SK-MEL-5 (cell line): ENCODE data around the gene YARS1. TPM values are rescaled to one million over a fixed set of nuclear protein-coding genes. Genes with fewer than 3 reads are reported as not detected.

ENCODE experiments used
- DNase-seq: peaks from one replicate; pipeline ENCODE4 v3.0.0-alpha.2; 2016; ENCODE audit warnings: low read depth, low spot score
- in situ Hi-C: cut with HindIII; loops from 2 replicates; pipeline ENCODE4 v1.10.0; 2016; ENCODE audit warnings: low sequenced_read_pairs, high pct_unique_total_duplicates, low pct_unique_long_range_greater_than_20kb
- total RNA-seq: library from RNA; depleted of rRNA; stranded (reverse); fragments of >200 nt; shearing (Covaris generic); gene quantifications from 2 replicates; pipeline ENCODE4 v1.2.3, GENCODE V29; 2014; rRNA removed

Gene YARS1
- total RNA-seq, 1 experiment from 2014 or later, result 137 TPM

DNA sequence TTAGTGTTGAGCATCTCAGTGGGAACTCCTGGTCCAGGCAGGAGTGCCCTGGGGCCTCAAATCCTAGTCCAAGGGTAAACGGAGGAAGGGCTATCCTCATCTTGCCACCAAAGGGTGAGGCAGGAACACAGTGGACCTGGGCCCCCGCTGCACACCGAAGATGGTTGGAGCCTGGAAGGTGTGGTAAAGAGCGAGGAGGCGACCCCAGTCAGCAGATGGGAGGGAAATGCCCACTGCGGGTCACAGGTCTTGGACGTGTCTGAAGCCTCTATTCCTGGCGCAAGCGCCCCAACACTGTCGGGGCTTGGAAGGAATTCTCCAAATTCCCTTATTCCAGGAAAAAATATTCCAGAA, 76.1 kb downstream of the YARS1 start:
- in situ Hi-C loops, result no loop called here
- no peak for DNase-seq

GRCh38 chr1:32736812-32737791, 80.1 kb downstream of the YARS1 start:
- in situ Hi-C loops, result no loop called here

DNA sequence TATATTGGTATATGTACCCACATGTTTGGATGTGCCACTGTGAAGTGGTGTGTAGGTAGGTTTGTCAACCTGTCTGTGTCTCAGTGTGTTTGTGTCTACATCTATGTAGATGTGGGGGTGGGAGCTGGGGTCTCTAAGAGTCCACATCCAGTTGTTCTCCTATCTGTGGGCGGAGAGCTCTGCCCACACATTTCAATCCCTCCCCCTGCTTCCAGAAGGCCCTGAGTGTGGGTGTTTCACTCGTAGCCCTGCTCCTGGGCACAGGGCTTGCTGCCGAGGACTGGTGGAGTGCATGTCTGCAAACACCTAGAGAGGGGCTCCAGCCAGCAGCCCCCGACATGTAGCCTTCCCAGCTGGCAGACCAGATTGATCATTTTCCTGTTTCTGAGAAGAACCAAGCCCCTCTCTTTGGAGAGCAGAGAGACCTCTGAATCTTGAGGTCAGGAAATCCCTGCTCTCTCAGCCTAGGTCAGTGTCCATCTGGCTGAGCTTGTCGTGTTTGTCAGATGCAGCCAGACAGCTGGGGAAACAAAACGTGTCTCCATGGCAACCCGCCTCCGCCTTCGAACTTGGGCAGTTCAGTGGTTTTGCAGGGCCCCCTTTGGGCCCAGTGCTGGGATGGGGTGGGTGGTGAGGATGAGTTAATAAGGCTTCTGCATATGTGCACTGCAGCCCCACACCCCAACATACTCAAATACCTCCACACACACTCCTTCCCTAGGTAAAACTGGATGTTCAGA, 83.4 kb downstream of the YARS1 start:
- in situ Hi-C loops, result no loop called here
- DNase-seq, result no peak

More at GRCh38 chr1:32736812-32737791, 80.1 kb downstream of the YARS1 start:
- DNase-seq, result no peak

DNA sequence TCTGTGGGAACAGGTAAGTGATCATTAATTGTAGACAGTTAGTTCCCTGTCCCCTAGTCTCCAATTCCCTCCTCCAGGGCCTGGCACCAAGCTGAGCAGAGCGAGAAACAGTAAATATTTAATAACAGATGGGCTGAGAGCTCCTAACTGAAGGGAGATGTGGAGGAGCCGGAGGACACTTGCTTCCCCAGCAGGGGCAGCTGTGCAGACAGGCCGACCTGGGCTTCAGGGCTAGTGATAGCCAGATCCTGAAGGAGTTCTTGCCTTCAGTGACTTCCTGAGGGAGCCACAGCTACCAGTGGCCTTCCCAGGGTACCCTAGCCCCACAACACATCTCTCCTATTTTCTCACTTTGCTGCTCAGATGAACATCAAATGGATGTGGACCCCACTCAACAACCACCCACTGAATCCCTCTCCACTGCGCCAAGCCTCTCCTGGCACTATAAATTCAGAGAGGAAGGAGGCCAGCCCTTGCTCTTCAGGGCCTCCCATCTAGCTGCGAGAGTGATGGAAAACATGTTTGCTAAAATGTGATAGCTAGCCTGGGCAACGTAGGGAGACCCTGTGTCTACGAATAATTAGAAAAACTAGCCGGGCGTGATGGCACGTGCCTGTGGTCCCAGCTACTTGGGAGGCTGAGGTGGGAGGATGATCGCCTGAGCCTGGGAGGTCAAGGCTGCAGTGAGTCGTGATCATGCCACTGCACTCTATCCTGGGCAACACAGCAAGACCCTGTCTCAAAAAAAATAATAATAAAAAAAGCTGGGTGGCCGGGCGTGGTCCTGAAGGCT, 87.7 kb downstream of the YARS1 start:
- no peak for DNase-seq
- in situ Hi-C loops, result no loop called here

GRCh38 chr1:32728413-32729077, 88.6 kb downstream of the YARS1 start:
- in situ Hi-C loops, result no loop called here
- no peak for DNase-seq

- in situ Hi-C loops, result no loop called here
- no peak for DNase-seq
Measured at GRCh38 chr1:32727876-32728275, 89.3 kb downstream of the YARS1 start.

GRCh38 chr1:32725615-32725982, 91.6 kb downstream of the YARS1 start:
- in situ Hi-C loops, result no loop called here
- DNase-seq, result no peak

Other genes starting within 250 kb of the YARS1 start
- gene ZBTB8OS, start 166.8 kb downstream of the YARS1 start, total RNA-seq, result 47.8 and 50.2 TPM in 2 replicates
- 80.8 and 94.1 TPM in 2 replicates for gene RBBP4, start 166.2 kb downstream of the YARS1 start, total RNA-seq
- gene SYNC, start 114.6 kb downstream of the YARS1 start, total RNA-seq, result 2.7 and 3.0 TPM in 2 replicates
- gene S100PBP, start 295 bp upstream of the YARS1 start, total RNA-seq, result 16.9 and 21.3 TPM in 2 replicates
- 0.42 TPM in 1 of 2 replicates, not detected in the other for gene FNDC5, start 53.6 kb upstream of the YARS1 start, total RNA-seq
- not detected in 2 replicates for gene HPCA, start 69.1 kb upstream of the YARS1 start, total RNA-seq
- gene TMEM54, start 84.0 kb upstream of the YARS1 start, total RNA-seq, result 34.9 and 41.6 TPM in 2 replicates
- 30.8 and 32.0 TPM in 2 replicates for gene RNF19B, start 147.5 kb upstream of the YARS1 start, total RNA-seq
- gene AK2, start 219.5 kb upstream of the YARS1 start, total RNA-seq, result 327 and 348 TPM in 2 replicates